Neural cell (in vitro differentiated cells): ENCODE measurements around the gene MYNN.

Experiments used
- CTCF ChIP-seq: fragments of 450-650 bp; IDR thresholded peaks from 2 replicates; pipeline ENCODE4 v1.5.1; 2014; ENCODE audit warnings: antibody characterized with exemption, mild to moderate bottlenecking, moderate library complexity; ENCODE audit not compliant: poor library complexity, severe bottlenecking
- EZH2 ChIP-seq: fragments of 200-600, 300-800 bp; shearing (Covaris generic), sonication (generic); IDR thresholded peaks from 2 replicates; pipeline ENCODE4 v1.6.1; 2014; ENCODE audit warnings: antibody characterized with exemption, low read length, borderline replicate concordance, mild to moderate bottlenecking; ENCODE audit not compliant: insufficient read depth, poor library complexity, severe bottlenecking
- POLR2AphosphoS5 ChIP-seq: IDR thresholded peaks from 2 replicates; pipeline ENCODE4 v1.6.1; 2012
- RAD21 ChIP-seq: fragments of 450-650 bp; conservative IDR thresholded peaks from 2 replicates; pipeline ENCODE4 v1.6.1; 2014; ENCODE audit warnings: antibody characterized with exemption, mild to moderate bottlenecking, moderate library complexity
- REST ChIP-seq: IDR thresholded peaks from 2 replicates; pipeline ENCODE4 v1.6.1; 2012; ENCODE audit warnings: borderline replicate concordance
- TAF1 ChIP-seq: IDR thresholded peaks from 2 replicates; pipeline ENCODE4 v1.6.1; 2012; ENCODE audit warnings: low read depth

- no peak for TF ChIP-seq EZH2
- no peak for TF ChIP-seq CTCF
- TF ChIP-seq POLR2AphosphoS5: no peak
- no peak for TF ChIP-seq RAD21
- no peak for TF ChIP-seq REST
- TF ChIP-seq TAF1: no peak
These were observed 7.5 kb downstream of the MYNN start for GRCh38 chr3:169780742-169781141.
